Activated CD8-positive, alpha-beta T cell treated with anti-CD3 and anti-CD28 coated beads for 36 hours (primary cell): ENCODE measurements around the gene RNF207. TPM values are rescaled to one million over a fixed set of nuclear protein-coding genes. Genes with fewer than 3 reads are reported as not detected.

Source experiments
- ATAC-seq: fragments of 200-7000 bp; cut with Tn5 transposase; one replicate; pipeline ENCODE4 v1.10.0; 2021; ENCODE audit warnings: mild to moderate bottlenecking, moderate library complexity
- CTCF ChIA-PET: fragments of 350-600 bp; sonication (Branson Sonifier 250); formaldehyde crosslinking; loops from one replicate; lab custom pipeline; 2021; ENCODE audit warnings: antibody characterized with exemption; lab: Charles Lee
- POLR2A ChIA-PET: fragments of 350-600 bp; sonication (Branson Sonifier 250); formaldehyde crosslinking; loops from one replicate; lab custom pipeline; 2021; ENCODE audit warnings: antibody characterized with exemption; lab: Charles Lee
- DNase-seq: peaks from one replicate; pipeline ENCODE4 v3.0.0-alpha.2; 2020
- H3K27ac Mint-ChIP-seq: one replicate; pipeline ENCODE4 v1.8.0; 2021; ENCODE audit warnings: mild to moderate bottlenecking, mixed read lengths
- H3K27me3 Mint-ChIP-seq: one replicate; pipeline ENCODE4 v1.8.0; 2021; ENCODE audit warnings: mixed read lengths
- H3K36me3 Mint-ChIP-seq: one replicate; pipeline ENCODE4 v1.8.0; 2021; ENCODE audit warnings: low read depth, mixed read lengths
- H3K4me1 Mint-ChIP-seq: one replicate; pipeline ENCODE4 v1.8.0; 2021; ENCODE audit warnings: low read depth, mixed read lengths
- H3K4me3 Mint-ChIP-seq: one replicate; pipeline ENCODE4 v1.8.0; 2021; ENCODE audit warnings: mild to moderate bottlenecking, moderate library complexity, mixed read lengths
- H3K9me3 Mint-ChIP-seq: one replicate; pipeline ENCODE4 v1.8.0; 2021; ENCODE audit warnings: mixed read lengths
- CTCF ChIP-seq: fragments of 200-600 bp; IDR thresholded peaks from one replicate; pipeline ENCODE4 v1.8.0; 2022; ENCODE audit warnings: antibody characterized with exemption, mild to moderate bottlenecking
- intact Hi-C: fragments of 100-400 bp; cut with micrococcal nuclease; formaldehyde crosslinking; loops from one replicate; pipeline ENCODE4 v1.10.0; 2022
- total RNA-seq, 2 experiments: library from RNA; stranded (reverse); gene quantifications; one replicate each; pipeline ENCODE4 v1.2.3, GENCODE V29; 2021

Gene RNF207
- total RNA-seq, 2 experiments from 2014 or later: 4.9 to 9.9 TPM

GRCh38 chr1:6175411-6175828, 30.5 kb upstream of the RNF207 start:
- intact Hi-C loops: no loop called here
- CTCF ChIA-PET: no interaction called here
- H3K4me1 Mint-ChIP-seq: peaks cover 2% of the 10 kb centered on the region

DNA sequence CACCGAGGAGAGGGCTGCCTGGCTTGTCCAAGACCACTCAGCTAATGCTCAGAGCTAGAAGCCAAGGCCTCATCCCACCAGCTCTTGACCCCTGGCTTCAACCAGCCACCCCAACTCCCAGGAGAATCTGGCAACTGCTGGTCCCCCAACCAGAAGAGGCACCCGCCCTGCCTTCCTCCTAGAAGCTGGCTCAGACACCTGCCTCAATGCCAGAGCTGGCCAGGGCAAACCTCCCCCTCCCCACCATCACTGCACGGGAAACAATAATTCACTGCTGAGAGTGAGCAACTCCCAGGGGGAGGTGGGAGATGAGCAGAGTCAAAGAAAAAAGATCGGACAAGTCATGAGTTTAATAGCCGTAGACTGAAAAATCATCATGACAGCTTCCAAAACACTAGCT, 29.1 kb upstream of the RNF207 start:
- DNase-seq (no peak), ATAC-seq (no peak)
- Mint-ChIP-seq H3K27ac (no peak overlapping the region), H3K27me3 (peaks cover 41% of the 10 kb centered on the region), H3K36me3 (no peaks in the 10 kb centered on the region), H3K4me3 (no peak overlapping the region), H3K4me1 (peaks cover 14% of the 10 kb centered on the region), H3K9me3 (no peaks in the 10 kb centered on the region)
- no peak for TF ChIP-seq CTCF
- intact Hi-C loops: no loop called here
- CTCF ChIA-PET: interaction anchor here (1.0 kb wide), 2 partner anchors 9 to 71 kb away, joined by 3 to 4 read pairs; no protein-coding TSS in a partner anchor
- POLR2A ChIA-PET: interaction anchor here (0.8 kb wide), 1 partner anchor 12 kb away, joined by 3 read pairs; no protein-coding TSS in a partner anchor

More at GRCh38 chr1:6175411-6175828, 30.5 kb upstream of the RNF207 start:
- Mint-ChIP-seq H3K4me3 (no peak overlapping the region), H3K36me3 (no peaks in the 10 kb centered on the region), H3K27me3 (peaks cover 29% of the 10 kb centered on the region), H3K9me3 (no peaks in the 10 kb centered on the region), H3K27ac (no peak overlapping the region)
- DNase-seq: no peak
- POLR2A ChIA-PET: no interaction called here
- no peak for TF ChIP-seq CTCF
- ATAC-seq: no peak

- intact Hi-C loops: no loop called here
- TF ChIP-seq CTCF: no peak
- CTCF ChIA-PET: interaction anchor here (1.0 to 1.8 kb wide), 3 partner anchors 8 to 70 kb away, joined by 3 to 4 read pairs (median 4); partner anchors contain the start of gene RNF207
- peaks cover 16% of the 10 kb centered on the region for H3K4me1 Mint-ChIP-seq
- no peak overlapping the region for H3K4me3 Mint-ChIP-seq
- H3K27ac Mint-ChIP-seq: no peak overlapping the region
- peaks cover 42% of the 10 kb centered on the region for H3K27me3 Mint-ChIP-seq
- POLR2A ChIA-PET: interaction anchor here (0.8 kb wide), 1 partner anchor 11 kb away, joined by 3 read pairs; no protein-coding TSS in a partner anchor
- no peaks in the 10 kb centered on the region for H3K36me3 Mint-ChIP-seq
- ATAC-seq (no peak), DNase-seq (no peak)
- no peaks in the 10 kb centered on the region for H3K9me3 Mint-ChIP-seq
Measured at GRCh38 chr1:6177681-6178380, 28.1 kb upstream of the RNF207 start.

- Mint-ChIP-seq H3K27me3 (peaks cover 42% of the 10 kb centered on the region), H3K9me3 (no peaks in the 10 kb centered on the region), H3K4me1 (peaks cover 21% of the 10 kb centered on the region), H3K4me3 (no peak overlapping the region), H3K36me3 (no peaks in the 10 kb centered on the region), H3K27ac (no peak overlapping the region)
- no peak for DNase-seq
- ChIA-PET POLR2A (no interaction called here), CTCF (interaction anchor here (1.8 kb wide), 1 partner anchor 27 kb away, joined by 4 read pairs; the partner anchor contains the start of gene RNF207)
- no peak for TF ChIP-seq CTCF
- no peak for ATAC-seq
- intact Hi-C loops: no loop called here
Measured at GRCh38 chr1:6178751-6179563, 27.0 kb upstream of the RNF207 start.
